Measurements from ENCODE around the gene ECE1.
"Not testable (repeated sequence)": the region's sequence is repeated elsewhere in the genome, so short reads cannot be mapped to it uniquely, and the experiment has no call there.

ECE1 gene

GRCh38 chr1:21290546-21290944 lies 282 bp upstream of the ECE1 start:
- DNase-seq: no peak

- DNase-seq: no peak
Observed at GRCh38 chr1:21289127-21289526, 1.1 kb downstream of the ECE1 start.

- DNase-seq: no peak
Observed at GRCh38 chr1:21287905-21288514, 2.3 kb downstream of the ECE1 start.

- DNase-seq: not testable (repeated sequence)
Observed at GRCh38 chr1:21285386-21285785, 4.9 kb downstream of the ECE1 start.

DNA sequence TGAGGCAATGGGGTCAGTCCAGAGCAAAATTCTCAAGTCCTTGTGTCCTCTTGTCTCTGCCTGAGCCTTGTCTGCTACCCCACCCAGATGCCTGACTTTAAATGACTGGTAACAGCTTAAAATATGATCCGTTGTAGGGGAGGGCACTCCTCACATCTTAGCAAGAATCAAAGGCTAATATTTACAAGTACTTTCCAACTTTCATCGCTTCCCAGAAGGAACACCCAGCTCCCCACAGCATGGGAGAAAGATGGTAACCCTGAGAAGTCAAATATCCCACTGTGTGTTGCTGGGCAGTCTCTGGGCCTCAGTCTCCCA lies 5.2 kb downstream of the ECE1 start:
- DNase-seq: no peak

- no peak for DNase-seq
Observed at GRCh38 chr1:21284206-21285054, 5.8 kb downstream of the ECE1 start.

DNA sequence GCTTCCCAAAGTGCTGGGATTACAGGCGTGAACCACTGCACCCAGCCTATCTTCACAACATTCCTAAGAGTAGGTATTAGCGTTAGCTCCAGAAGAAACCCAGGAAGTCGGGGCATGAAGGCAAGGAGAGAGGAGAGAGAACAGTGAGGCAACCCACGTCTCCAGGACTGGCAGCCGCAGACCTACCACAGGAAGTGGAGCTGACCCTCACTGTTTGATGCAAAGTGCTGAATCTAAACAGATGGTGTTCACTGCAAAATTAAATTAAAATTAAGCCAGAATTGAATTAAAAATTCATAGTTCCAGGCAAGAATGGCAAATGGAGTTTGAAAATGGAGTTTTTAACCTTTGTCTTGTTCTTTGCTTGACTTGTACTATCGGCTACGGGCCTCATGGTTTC lies 6.7 kb downstream of the ECE1 start:
- DNase-seq: no peak

- not testable (repeated sequence) for DNase-seq
Observed at GRCh38 chr1:21282020-21282419, 8.2 kb downstream of the ECE1 start.

GRCh38 chr1:21280482-21280881 lies 9.8 kb downstream of the ECE1 start:
- DNase-seq: no peak

- DNase-seq: no peak
Observed at GRCh38 chr1:21280011-21280471, 10.2 kb downstream of the ECE1 start.

GRCh38 chr1:21278860-21279845 lies 11.1 kb downstream of the ECE1 start:
- DNase-seq: no peak

DNA sequence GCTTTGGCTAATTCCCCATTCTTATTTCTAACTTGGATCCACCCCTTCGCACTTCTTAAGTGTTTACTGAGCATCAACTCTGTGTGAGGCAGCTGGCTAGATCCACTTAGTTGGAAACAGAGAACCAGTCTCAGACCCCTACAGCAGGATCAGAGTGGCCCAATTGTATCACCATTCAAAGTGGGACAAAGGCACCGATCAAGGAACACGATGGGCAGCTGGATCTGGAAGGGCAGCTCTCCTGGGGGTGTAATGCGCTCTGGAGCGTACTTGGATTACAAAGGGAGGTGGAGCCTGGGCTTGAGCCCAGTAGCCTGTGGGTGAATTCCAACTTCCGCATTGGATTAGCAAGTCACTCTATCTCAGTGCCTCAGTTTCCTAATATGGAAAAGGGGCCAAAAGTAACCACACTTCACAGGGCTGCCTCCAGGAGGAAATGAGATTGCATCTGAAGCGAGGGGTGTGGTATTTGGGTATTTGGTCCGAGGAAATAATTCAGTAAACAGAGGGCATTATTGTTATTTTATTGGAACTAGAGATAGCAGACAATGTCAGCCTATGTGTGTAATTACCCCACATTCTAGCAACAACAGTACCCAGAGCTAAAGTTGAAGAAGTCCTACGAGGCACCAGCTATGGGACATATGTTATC lies 11.9 kb downstream of the ECE1 start:
- DNase-seq: no peak

GRCh38 chr1:21277180-21277579 lies 13.1 kb downstream of the ECE1 start:
- DNase-seq: no peak

DNA sequence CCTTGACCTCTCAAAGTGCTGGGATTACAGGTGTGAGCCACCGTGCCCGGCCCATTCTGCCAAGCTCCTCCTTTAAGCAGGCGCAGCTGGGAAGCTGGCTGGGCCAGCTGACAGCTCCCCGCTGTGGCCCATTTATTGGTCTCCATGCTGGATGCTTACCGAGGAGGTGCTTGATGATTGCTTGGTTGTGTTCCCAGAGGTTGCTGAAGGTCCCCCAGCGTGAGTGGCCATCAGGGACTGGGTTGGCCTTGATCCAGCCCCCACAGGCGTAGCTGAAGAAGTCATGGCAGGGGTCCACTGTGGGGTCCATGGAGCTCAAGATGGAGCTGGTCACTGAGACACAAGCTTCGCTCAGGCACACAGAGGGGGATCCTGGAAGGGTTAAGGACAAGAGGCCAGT lies 17.7 kb downstream of the ECE1 start:
- no peak for DNase-seq

GRCh38 chr1:21271550-21271949 lies 18.7 kb downstream of the ECE1 start:
- DNase-seq: no peak

GRCh38 chr1:21270086-21270689 lies 20.1 kb downstream of the ECE1 start:
- DNase-seq: peak; percentile 22

- DNase-seq: no peak
Observed at GRCh38 chr1:21269461-21270085, 20.7 kb downstream of the ECE1 start.

DNA sequence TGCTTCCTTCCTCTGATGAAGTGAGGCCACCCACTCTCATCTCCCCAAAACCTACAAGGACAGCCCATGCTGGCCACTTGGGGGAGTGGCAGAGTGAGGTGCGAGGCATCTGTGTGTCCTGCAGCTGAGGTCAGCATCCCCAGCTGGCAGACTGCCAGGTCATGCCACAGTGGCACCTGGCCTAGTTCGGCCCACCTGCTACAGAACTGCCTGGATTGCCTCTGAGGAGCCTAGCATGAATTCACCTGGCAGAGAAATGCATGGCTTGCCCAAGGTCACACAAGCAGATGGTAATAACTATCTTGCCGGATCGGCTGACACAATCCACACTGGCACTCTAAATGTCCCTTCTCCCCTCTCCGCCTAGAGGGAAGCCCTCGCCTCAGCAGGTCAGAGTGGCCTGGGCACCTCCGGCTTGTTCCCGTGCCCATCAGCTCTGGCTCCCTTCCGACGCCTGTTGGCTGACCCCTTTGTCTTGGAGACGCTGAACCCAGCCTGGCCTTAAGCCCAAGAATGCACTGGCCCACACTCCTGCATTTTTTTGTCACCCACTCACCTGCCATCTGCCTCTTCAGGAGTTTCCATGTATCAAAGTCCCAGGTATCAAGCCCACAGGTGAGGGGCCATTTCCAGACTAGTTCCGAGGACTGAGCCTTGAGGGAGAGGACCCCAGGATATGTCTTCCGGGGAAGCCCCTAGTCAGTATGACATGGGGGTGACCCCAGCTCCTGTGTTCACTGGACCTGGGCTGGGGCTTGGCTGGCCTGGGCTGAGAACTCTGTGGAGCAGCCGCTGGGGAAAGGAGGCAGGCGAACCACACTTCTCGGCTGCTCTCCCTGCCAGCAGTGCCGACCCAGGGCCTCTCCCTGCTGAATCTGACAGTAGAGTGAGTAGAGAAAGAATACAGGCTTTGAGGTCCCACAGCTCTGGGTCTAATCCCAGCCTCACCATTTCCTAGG lies 21.7 kb downstream of the ECE1 start:
- no peak for DNase-seq

GRCh38 chr1:21267191-21268077 lies 22.8 kb downstream of the ECE1 start:
- DNase-seq: no peak
